ENCODE data around the gene RAB3IL1.

RAB3IL1 gene

DNA sequence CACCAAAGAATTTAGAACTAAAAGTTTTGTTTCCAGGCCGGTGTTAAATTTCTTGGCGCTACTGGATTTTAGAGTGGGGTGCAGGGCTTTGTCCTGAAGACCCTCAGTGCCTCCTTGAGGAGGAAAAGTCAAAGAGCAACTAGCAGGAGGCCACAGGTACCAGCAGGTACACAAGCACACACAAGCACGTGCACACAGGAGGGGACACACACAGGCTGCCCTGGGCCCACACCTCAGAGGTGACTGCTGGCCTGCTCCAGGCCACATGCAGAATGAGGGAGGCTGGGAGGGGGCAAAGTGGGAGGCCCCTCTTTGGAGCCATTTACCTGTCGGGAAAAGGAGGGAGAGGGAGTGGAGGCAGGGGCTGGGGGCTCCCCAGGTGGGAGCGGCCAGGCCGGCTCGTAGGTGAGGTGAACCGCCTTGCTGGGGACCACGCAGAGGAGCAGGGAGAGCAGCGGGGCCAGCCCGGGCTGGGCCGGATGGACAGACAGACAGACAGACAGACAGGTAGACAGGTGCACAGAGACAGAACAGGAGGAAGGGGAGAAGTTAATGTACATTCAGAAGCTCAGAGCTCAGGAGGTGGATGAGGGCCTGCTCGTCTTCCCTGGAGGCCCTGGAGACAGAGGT is 12.2 kb downstream of the RAB3IL1 start:
- DNase-seq (ENCODE audit: low spot score) = no peak

DNA sequence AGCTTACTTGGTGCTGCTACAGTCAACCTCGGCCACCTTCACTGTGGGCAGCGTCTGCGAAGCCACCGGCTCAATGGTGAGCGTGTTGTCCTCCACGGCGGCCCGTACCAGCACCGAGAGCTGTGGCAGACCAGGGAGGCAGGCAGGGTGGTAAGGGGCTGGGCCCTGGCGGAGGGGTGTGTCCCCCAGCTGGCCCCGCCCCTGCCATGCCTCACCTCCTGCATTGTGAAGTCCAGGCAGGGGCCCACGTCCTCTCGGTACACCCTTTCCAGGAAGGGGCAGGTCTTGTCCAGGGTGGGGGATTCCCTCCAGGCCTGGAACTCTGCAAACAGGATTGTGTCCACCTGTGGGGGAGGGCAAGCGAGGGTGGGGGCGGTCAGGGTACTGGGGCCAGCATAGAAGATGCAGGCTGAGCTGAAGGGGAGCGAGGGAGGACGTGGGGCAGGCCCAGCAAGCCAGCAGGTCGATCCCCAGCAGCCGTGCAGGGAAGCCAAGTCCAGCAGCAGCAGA is 12.8 kb downstream of the RAB3IL1 start:
- no peak for DNase-seq (ENCODE audit: low spot score)

DNA sequence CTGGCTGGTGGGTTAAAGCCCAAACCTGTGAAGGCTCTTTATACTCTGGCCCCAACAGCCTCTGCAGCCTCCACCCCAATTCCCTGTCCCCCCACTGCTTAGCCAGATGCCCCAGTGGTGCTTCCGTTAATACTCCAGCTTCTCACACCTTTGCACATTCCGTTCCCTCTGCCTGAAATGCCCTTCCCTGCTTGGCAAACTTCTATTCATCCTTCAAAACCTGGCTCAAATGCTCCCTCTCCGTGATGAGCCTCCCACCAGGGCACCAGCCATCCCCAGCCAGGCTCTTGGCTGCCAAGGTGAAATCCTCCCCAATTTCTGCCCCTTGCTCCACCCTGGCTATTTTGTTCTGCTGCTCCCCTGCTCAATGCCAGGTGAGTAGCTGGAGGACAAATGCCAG is 13.5 kb downstream of the RAB3IL1 start:
- DNase-seq (ENCODE audit: low spot score) = no peak

DNA sequence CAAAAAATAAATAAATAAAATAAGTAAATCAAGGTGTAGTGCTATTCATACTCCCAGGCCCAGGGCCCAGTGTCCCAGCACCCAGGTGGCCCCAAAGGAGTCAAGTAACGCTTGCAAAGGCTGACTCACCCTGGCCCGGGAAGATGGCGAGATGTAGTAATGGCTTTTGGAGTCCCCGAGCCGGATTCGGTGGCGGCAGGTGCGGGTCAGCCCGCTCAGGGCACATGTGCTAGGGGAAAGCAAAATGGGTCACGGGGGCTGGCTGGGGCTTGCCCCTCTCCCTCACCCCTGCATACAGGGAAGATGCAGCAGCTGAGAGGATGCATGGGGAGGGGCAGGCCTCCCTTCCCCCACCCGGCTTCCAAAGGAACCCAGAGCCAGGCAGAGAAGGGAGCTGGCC is 15.1 kb downstream of the RAB3IL1 start:
- no peak for DNase-seq (ENCODE audit: low spot score)

DNA sequence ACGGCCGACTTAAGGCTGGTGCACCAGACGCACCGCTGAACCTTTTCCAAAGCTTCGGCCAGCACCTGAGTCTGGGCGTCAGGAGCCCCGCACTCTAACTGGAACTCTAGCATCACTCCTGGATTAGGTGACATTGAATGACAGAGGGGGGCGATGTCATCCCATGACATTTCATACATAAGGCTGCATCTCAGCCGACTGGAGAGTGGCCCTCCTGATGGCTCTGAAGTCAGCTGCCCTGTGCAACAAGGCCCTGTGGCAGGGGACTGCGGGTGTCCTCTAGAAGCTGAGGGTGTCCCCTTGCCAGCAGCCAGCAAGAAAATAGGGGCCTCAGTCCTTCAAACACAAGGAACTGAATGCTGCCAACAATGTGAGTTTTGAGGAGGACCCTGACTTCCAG is 16.0 kb downstream of the RAB3IL1 start:
- DNase-seq (ENCODE audit: low spot score) = no peak

DNA sequence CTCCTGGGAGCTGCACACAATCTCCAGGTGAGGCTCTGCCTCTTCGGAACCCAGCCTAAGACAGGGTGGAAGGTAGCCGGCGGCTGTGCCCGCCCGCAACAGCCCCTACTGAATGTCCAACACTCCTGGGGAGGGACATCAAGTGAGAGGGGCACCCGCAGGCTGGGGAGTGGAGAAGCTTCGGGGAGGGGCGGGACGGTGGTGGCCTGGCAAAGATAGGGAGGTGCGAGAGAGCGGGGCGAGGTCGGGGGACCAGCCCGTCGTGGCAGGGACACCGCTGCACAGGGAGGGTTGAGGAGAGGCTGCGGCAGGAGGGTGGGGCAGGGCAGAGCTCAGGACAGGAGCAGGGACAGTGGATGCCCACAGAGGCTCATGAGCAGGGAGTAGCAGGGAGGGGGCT is 17.1 kb downstream of the RAB3IL1 start:
- no peak for DNase-seq (ENCODE audit: low spot score)

DNA sequence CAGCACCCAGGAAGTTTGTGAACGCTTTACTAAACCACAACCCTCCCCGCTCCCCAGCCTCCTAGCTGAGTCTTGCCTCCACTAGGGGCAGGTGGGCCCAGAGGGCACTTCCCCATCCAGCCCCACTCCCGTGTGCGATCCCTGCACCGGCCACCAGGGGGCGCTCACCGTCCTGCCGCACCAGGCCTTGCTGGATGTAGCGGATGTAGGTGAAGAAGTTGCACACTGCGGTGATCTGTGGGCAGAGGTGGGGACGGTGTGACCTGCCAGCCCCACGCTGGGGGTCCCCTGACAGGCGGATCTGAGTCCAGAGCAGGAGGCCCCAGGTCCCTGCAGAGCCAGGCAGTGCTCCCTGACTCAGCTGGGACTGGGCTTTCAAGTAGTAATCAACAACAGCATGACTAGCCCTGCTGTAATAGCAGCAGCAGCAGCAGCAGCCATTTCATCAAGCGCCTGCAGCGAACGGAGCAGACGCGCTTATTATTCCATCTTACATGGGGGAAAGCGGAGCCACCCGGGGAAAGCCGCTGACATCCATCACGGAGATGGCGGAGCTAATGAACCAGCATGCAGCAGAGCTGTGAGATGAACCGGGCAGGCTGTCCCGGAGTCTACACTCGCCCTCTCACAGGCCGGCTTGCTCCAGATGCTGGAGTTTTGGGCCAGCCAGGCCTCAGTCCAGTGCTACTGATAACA is 18.1 kb downstream of the RAB3IL1 start:
- peak; percentile 94 for DNase-seq (ENCODE audit: low spot score)

DNA sequence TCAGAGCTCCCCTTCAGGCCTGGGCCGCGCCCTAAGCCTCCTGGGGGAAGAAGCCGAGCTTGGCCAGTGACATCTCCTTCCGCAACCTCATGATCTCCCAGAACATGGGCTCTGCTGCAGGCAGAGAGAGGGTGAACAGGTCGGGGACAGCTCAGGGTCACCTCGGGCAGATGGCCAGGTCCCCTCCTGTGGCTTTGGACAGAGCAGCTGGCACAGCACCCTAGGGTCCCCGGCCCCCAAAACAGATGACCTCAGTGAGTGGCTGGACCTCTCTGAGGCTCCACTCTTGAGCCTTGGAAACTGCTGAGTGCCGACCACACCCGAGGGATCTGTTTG is 19.2 kb downstream of the RAB3IL1 start:
- DNase-seq (ENCODE audit: low spot score) = no peak

DNA sequence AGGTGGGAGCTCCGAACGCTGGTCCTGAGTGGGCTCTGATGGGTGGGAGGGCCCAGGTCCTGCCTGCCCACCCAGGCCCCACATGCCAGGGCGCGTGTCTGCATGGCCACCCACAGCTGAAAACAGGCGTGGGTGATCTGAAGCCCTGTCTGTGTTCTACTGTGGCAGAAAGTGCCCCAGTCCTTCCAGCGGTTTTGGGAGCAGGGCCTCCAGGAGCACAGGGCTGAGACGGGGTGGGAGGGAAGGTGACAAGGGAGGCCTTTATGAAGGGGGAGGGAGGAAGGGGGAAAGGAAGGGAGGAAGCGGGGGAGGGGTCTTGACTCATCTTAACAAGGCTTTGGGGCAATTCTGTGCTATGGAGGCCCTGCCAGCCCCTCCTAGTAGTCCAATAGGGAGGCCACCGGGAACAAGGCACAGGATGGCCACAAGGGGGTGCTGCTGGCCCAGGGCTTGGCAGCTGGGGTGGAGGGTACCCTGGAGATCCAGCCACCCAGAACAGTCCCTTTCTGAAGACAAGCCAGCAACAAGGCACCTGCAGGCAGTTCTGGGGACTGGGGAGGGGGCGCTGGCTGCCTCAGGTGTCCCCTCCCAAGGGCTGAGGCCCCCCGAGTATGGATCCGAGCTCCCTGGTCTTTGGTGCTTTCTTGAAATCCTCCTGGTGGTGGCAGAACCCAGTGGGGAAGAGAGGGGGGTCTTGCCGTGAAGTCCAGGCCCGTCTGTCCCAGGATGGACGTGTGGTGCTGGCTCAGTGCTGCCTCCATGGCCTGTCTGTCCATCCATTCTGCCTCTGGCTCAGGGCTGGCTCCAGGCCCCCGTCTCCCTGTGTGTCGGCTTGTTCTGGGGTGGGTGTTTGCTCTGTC is 19.7 kb downstream of the RAB3IL1 start:
- DNase-seq (ENCODE audit: low spot score) = peak; percentile 94

DNA sequence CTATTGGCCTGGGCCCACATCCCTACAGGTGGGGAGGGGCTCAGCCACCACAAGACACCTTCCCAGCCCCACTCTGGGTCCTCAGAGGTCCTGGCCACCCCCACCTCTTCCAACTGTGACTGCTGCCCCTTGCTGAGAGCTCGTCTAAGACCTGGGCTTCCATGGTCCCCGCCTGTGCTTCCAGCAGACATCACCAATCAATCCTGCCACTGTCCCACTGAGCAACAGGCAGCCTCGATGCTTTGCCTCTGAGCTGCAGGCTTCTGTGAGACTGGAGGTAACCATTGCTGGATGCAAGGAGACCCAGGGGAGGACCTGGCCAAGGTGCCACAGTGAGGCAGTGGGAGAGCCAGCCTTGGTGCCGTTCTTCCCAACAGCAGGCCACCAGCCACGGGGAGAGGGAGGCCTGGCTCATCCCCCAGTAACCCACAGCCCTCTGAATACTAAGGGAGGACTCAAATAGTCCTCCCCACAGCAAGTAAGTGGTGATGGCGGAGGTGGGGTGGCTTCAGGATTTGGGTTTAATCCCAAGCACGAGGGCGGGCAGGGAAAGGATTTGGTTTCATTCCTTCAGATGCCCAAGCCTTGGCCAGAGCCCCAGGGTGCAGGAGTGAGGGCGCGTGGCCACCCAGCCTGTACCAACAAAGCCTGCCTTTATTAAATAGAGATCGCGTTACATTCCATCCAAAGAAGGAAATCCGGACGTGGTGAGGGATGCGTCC is 20.5 kb downstream of the RAB3IL1 start:
- no peak for DNase-seq (ENCODE audit: low spot score)

DNA sequence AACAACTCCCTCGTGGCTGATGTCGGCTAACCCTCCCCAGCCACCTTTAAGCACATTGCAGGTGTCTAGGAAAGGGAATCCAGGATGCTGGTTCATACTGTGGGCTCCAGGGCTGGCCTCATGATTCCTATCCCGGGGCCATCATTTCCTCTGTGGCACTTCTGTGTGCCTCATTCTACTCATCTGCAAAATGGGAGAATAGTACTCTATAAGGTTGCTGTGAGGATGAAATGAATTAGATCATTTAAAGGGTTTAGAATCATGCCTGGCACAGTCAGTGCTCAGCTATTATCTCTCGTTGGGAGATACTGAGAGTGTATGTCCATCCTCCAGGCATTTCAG is 21.7 kb downstream of the RAB3IL1 start:
- DNase-seq (ENCODE audit: low spot score) = no peak

DNA sequence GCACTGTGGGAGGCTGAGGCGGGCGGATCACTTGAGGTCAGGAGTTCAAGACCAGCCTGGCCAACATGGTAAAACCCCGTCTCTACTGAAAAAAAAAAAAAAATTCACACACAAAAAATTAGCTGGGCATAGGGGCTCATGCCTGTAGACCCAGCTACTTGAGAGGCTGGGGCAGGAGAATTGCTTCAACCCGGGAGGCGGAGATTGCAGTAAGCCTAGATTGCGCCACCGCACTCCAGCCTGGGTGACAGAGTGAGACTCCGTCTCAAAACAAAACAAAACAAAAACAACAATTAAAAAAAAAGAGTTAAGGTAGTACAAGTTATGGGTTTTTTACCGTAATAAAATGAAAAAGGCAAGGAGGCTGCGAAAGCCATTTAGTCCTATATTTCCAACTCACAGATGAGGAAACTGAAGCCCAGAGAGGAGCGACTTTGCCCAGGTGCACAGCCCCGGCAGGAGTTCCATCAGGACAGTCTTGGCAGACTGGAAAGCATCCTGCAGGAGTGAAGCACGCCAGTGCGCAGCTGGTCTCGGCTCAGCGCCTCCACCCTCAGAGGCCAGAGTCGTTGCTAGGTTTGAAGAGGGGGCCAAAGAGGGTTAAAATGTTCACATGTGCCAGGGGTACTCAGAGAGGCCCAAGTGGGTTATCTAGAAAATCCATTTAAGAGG is 22.2 kb downstream of the RAB3IL1 start:
- DNase-seq (ENCODE audit: low spot score) = no peak

DNA sequence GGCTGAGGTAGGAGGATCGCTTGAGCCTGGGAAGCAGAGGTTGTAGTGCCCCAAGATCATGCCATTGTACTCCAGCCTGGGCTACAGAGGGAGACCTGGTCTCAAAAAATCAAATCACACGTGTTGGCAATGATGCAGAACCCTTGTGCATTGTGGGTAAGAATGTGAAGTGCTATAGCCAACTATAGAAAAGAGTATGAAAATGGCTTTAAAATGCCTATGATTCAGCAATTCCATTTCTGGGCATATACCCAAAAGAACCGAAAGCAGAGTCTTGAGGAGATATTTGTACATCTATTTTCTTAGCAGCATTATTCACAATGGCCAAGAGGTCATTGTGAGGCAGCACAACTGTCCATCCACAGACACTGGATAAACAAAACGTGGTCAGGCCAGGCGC is 23.4 kb downstream of the RAB3IL1 start:
- DNase-seq (ENCODE audit: low spot score) = peak; percentile 75

DNA sequence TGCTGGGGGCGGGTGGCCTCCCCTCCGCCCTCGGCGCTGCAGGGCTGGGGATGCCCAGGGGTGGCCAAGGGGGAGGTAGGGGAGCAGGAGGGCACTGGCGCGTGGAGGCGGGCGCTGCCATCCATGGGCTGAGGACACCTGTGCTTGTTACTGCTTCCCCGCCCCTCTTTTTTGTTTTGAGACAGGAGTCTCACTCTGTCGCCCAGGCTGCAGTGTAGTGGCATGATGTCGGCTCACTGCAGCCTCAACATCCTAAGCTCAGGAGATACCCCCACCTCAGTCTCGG is 25.3 kb downstream of the RAB3IL1 start:
- DNase-seq (ENCODE audit: low spot score) = no peak

DNA sequence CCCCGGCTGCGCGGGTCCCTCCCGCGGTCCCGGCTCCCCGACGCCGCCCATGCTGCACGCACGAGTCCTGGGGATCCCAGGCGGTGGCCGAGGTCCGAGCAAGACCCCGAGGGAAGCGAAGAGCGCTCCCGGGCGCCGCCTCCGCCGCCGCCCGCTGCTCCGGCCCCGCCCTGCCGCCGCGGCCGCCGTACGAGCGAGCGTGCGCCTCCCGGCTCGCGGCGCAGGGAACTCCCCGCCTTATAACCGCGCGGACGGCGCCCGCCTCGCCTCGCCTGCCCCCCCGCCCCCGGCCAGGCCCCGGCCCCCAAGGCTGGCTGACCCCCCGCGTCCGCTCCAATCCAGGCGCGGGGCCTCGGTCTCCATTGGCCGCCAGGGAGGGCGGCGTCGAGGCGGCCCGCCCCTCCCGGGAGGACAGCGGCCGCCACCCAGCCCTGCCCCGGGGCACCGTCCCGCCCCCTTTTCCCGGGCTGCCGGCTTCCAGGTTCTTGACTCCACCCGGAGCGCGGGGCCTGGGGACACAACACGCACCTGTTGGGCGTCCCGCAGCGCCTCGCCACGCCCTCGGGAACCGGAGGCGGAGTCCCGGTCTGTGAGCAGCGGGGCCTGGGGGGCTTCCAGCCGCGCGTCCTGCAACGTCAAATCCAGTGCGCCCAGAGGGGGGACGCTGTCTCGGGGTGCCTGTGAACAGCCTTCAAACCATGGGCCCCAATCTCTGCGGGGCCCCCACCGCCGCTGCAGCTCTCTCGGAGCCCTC is 25.9 kb downstream of the RAB3IL1 start, which contains the start of gene FADS3:
TSS of gene FADS3 (minus strand) at position 215 of the 754 bp plus-strand sequence. CDS start at position 51, 164 bp downstream.
- DNase-seq (ENCODE audit: low spot score) = peak; percentile 93

DNA sequence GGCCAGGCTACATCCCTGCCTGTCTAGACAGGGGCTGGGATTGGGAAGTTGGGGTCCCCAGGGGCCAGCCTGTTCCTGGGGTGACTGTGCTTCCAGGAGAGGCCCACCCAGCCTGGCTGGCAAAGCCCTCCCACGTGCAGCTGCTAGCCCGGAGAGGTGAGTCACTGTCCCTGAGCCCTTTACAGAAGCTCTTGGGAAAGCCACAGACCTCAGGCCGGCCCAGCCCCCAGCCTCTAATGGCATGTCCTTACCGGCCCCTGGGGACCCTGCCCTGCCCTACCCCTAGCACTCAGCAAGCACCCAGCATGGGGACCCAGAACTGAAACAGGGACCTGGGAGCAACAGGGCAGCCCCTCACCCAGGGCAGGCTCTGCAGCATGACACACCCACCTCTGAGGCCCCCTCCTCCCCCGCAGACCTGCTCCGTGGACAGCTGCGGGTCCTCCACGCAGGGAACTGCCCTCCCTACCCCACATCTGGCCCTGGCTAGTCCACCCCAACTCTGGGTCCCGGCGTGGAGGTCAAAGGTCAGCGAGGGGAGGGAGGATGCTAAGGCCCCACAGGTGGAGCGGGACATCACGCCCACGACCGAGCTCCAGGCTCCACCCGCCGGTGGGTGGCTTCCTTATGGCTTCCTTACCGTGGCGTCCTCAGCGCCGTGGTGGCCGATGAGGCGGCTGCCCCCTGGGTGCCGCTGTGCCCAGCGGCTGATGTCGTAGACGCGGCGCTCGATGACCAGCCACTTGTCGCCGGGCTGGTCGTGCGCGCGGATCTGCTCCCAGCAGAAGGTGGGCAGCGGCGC is 26.6 kb downstream of the RAB3IL1 start:
- peak; percentile 92 for DNase-seq (ENCODE audit: low spot score)

DNA sequence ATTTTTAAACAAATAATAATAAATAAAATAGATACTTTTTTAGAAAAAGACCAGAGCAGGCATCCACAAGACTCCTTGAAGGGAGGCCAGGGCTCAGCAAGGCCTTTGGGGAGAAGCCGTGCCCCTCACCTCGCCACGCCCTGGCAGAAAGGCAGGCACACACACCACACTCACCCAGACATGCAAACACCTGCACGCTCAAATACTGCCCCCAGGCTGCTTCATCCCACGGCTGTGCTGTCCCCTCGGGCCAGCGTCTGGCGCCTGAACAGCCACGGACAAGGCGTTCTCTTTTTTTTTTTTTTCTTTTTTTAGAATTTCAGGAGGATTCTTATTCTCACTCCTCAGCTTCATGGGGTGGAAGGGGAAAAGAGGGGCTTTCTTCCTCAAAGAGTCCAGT is 27.5 kb downstream of the RAB3IL1 start:
- DNase-seq (ENCODE audit: low spot score) = no peak

DNA sequence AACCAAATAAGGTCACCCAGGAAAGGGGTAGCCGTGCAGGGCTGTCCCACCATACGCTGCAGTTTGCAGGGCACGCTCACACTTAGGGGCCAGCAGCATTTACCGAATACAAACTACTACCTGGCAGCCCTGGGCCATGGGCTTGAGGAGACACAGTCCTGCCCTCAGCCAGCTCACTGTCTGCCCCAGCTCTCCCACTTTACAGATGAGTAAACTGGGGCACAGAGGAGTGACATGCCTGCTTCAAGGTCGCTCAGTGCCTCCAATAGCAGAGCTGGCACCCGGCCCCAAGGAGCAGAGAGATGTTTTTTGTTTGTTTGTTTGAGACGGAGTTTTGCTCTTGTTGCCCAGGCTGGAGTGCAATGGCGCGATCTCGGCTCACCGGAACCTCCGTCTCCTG is 28.8 kb downstream of the RAB3IL1 start:
- DNase-seq (ENCODE audit: low spot score) = no peak

DNA sequence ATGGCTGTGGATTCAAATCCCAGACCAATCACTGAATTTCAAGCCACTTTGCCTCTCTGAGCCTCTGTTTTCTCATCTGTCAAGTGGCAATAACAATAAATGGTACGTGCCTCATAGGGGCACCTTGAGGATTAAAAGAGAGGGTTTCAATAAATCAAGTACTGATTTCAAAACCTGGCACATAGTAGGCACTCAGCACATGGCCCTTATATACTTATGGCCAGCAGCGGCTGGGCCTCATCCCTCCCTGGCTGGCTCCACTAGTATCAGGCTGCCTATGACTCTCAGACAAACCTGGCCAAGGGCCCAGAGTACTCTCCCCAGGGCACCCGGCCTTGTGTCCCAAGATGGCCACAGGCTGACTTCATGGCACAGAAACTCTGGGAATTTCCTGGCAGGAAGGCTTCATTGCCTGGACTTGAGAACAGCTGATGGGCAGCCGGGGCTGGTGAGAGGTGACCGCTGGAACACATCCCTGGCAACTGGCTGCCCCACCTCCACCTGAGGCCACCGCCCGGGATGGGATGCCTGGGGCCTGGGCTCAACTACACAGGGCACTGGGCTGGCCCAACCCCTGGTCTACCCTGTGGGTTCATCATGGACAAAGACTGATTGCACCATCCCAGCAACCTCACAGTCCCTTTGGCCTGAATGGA is 29.4 kb downstream of the RAB3IL1 start:
- peak; percentile 94 for DNase-seq (ENCODE audit: low spot score)

DNA sequence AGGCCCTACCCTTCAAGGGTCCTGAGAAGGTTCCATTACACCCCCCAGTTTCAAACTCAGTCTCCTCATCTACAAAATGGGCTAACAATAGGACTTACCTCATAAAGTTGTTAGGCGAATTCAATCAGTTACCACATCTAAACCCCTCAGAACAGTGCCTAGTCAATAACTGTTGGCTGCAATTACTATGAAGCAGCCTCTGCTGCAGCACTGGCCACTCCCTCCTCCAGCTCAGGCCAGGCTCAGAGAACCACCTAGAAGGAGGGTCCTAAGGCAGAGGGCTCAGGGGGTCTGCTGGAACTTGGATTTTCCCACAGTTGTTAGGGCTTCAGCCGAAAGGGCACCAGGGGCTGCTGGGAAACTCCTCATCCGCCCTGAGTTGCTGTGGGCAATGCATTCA is 30.7 kb downstream of the RAB3IL1 start:
- no peak for DNase-seq (ENCODE audit: low spot score)
